Measurements from ENCODE around the gene PRSS36.

DNA sequence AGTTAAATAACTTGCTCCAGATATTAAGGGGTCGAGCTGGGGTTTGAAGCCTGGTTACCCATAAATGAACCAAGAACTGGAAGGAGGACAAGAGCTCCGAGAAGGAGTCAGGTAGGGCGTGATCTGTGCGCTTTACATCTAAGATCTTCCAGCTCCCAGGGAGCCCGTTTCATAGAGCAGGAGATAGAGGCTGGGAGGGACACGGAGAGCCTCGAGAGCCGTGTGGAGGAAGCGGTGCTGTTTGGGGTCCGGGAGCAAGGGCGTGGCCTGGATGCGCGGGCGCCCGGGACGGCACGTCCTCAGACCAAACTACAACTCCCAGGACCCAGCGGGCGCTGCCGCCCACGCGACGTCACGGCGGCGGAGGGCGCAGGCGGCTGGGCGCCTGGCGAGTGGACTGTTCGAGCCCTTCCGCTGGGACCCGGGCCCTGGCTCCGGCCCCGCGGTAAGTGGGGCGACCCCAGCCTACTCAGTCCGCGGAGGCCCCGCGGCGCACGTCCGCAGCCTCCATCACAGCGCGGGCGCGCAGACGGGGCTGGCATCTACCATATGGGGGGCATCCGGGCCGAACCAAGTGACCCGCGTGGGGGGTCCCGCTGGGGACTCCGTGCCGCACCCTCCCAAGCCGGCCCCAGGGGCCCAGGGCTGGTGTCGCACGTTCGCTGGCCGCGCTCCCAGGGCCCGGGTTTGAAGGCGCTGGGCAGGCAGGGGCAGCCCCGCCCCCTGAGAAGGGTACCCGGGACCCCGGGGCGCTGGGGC lies 41.7 kb downstream of the PRSS36 start, which contains the start of gene BCKDK:
- TF ChIP-seq, protein P1, sequence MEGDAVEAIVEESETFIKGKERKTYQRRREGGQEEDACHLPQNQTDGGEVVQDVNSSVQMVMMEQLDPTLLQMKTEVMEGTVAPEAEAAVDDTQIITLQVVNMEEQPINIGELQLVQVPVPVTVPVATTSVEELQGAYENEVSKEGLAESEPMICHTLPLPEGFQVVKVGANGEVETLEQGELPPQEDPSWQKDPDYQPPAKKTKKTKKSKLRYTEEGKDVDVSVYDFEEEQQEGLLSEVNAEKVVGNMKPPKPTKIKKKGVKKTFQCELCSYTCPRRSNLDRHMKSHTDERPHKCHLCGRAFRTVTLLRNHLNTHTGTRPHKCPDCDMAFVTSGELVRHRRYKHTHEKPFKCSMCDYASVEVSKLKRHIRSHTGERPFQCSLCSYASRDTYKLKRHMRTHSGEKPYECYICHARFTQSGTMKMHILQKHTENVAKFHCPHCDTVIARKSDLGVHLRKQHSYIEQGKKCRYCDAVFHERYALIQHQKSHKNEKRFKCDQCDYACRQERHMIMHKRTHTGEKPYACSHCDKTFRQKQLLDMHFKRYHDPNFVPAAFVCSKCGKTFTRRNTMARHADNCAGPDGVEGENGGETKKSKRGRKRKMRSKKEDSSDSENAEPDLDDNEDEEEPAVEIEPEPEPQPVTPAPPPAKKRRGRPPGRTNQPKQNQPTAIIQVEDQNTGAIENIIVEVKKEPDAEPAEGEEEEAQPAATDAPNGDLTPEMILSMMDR (conservative IDR thresholded peaks at IDR 0.05; ENCODE audit: low read depth, low read length): no peak
- TF ChIP-seq EZH2 (IDR thresholded peaks at IDR 0.05; ENCODE audit: borderline replicate concordance, low read depth, low read length, poor library complexity, severe bottlenecking): no peak

Data from A673 (cell line).